Ascending aorta (tissue), 2 donors: ENCODE measurements around the gene TMEM204. TPM values are rescaled to one million over a fixed set of nuclear protein-coding genes. Genes with fewer than 3 reads are reported as not detected.

Experiments used
- DNase-seq, 2 donors: peaks; one replicate each; pipeline ENCODE4 v3.0.0-alpha.2; 2019; ENCODE audit warnings: low spot score in 2 of 2
- H3K27ac ChIP-seq, 2 donors: fragments of 200-600 bp; sonication (generic); one replicate each; pipeline ENCODE4 v1.5.1; 2016 to 2017; ENCODE audit warnings: mild to moderate bottlenecking in 1 of 2
- H3K27me3 ChIP-seq: fragments of 200-600 bp; sonication (generic); one replicate; pipeline ENCODE4 v1.5.1; 2017
- H3K36me3 ChIP-seq, 2 donors: fragments of 200-600 bp; sonication (generic); one replicate each; pipeline ENCODE4 v1.5.1; 2016
- H3K4me1 ChIP-seq, 2 donors: fragments of 200-600 bp; sonication (generic); one replicate each; pipeline ENCODE4 v1.5.1; 2016 to 2017; ENCODE audit warnings: mild to moderate bottlenecking in 1 of 2
- H3K4me3 ChIP-seq, 2 donors: fragments of 200-600 bp; sonication (generic); one replicate each; pipeline ENCODE4 v1.5.1; 2016 to 2017; ENCODE audit warnings: mild to moderate bottlenecking in 1 of 2
- H3K9me3 ChIP-seq, 2 donors: fragments of 200-600 bp; sonication (generic); one replicate each; pipeline ENCODE4 v1.5.1; 2016
- intact Hi-C: fragments of 100-400 bp; cut with DNase I; formaldehyde crosslinking; loops from one replicate; pipeline ENCODE4 v1.15.1; 2023
- total RNA-seq: library from RNA; depleted of rRNA; stranded (reverse); fragments of >200 nt; gene quantifications from one replicate; pipeline ENCODE4 v1.1.0, GENCODE V29; 2016
- TF ChIP-seq, protein P1 (sequence below), 3 experiments: fragments of 200-600 bp in 2 of 3; fragments of 450-650 bp in 1 of 3; sonication (generic) in 2 of 3; IDR thresholded peaks; one replicate each; pipeline ENCODE4 v1.5.1; 2016 to 2019; ENCODE audit warnings: antibody characterized with exemption in 3 of 3, mild to moderate bottlenecking in 1 of 3, moderate library complexity in 1 of 3

Gene TMEM204
- total RNA-seq, 1 donor from 2014 or later, result 145 TPM

DNA sequence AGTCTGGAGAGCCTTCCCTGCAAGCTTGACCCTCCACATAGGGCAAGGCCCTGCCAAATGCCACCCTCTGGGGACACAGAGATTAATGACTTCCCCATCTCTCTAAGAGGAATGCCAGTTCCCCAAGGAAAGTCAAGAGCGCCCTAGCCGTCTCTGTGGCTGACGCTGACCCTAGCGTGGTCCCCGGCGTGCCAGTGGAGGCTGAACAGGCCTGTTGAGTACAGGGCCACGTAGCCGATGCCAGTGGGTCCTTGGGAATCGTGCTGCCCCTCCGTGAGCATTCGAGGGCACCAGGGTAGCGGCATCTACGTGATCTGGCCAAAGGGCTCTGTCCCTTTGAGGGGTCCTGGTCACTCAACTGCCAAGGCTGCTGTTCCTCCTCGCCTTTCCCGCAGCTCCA, 17.2 kb downstream of the TMEM204 start:
- intact Hi-C loops, result no loop called here
- Histone ChIP-seq H3K27me3 (no peaks in the 10 kb centered on the region), H3K4me3 (no peak overlapping the region), H3K4me1 (peaks cover 16 to 54% of the 10 kb centered on the region in 2 donors), H3K9me3 (no peaks in the 10 kb centered on the region), H3K27ac (peak overlapping the region; percentile 25 to 92), H3K36me3 (peaks cover 22 to 37% of the 10 kb centered on the region in 2 donors)
- DNase-seq, result no peak
- TF ChIP-seq, protein P1, sequence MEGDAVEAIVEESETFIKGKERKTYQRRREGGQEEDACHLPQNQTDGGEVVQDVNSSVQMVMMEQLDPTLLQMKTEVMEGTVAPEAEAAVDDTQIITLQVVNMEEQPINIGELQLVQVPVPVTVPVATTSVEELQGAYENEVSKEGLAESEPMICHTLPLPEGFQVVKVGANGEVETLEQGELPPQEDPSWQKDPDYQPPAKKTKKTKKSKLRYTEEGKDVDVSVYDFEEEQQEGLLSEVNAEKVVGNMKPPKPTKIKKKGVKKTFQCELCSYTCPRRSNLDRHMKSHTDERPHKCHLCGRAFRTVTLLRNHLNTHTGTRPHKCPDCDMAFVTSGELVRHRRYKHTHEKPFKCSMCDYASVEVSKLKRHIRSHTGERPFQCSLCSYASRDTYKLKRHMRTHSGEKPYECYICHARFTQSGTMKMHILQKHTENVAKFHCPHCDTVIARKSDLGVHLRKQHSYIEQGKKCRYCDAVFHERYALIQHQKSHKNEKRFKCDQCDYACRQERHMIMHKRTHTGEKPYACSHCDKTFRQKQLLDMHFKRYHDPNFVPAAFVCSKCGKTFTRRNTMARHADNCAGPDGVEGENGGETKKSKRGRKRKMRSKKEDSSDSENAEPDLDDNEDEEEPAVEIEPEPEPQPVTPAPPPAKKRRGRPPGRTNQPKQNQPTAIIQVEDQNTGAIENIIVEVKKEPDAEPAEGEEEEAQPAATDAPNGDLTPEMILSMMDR (IDR thresholded peaks at IDR 0.05), result no peak

DNA sequence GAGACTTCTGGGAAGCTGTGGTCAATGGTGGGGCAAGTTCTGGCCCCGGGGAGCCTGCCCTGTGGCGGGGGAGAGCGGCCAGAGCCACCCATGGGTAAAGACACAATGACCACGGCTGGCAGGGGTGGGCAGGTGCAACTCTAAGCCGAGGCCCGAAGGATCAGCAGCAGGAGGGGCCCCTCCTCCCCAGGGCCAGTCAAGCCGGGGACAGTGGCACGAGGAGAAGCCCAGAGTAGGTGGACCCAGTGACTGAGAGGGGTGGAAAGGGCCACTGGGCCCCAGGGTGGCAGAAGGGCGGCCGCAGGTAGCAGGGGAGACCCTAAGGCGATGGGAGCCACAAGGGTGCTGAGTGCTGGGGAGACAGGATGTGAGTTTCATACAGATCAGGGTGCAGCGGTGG, 17.7 kb downstream of the TMEM204 start:
- Histone ChIP-seq H3K9me3 (no peaks in the 10 kb centered on the region), H3K27ac (peak overlapping the region; percentile 25 to 92), H3K4me3 (no peak overlapping the region), H3K27me3 (no peaks in the 10 kb centered on the region), H3K36me3 (peaks cover 27 to 42% of the 10 kb centered on the region in 2 donors), H3K4me1 (peaks cover 12 to 51% of the 10 kb centered on the region in 2 donors)
- DNase-seq, result no peak
- TF ChIP-seq, protein P1 (IDR thresholded peaks at IDR 0.05), result no peak
- intact Hi-C loops, result no loop called here

DNA sequence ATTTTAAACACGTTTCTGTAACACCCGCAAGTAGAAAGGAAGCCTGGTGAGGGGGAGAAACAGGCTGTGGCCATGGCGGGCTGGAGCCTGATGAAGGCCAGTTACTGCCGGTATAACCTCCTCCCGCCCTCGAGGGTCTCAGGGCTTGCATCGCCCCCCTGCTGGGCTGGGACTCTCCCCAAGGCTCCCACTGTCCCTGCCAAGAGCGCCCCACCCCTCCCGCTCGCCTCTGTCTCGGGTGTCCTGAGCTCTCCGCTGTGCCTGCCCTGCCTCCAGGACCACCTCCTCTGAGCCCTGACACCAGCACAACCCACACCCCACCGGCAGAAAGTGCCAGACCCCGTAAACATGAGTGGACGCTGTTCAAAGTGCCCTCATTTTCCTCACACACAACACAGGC, 18.7 kb downstream of the TMEM204 start:
- Histone ChIP-seq H3K4me1 (peaks cover 7 to 45% of the 10 kb centered on the region in 2 donors), H3K4me3 (no peak overlapping the region), H3K27me3 (no peaks in the 10 kb centered on the region), H3K9me3 (no peaks in the 10 kb centered on the region), H3K36me3 (peaks cover 36 to 49% of the 10 kb centered on the region in 2 donors), H3K27ac (peak overlapping the region in 1 of 2 donors; percentile 92)
- TF ChIP-seq, protein P1 (IDR thresholded peaks at IDR 0.05), result no peak
- intact Hi-C loops, result no loop called here
- no peak for DNase-seq

DNA sequence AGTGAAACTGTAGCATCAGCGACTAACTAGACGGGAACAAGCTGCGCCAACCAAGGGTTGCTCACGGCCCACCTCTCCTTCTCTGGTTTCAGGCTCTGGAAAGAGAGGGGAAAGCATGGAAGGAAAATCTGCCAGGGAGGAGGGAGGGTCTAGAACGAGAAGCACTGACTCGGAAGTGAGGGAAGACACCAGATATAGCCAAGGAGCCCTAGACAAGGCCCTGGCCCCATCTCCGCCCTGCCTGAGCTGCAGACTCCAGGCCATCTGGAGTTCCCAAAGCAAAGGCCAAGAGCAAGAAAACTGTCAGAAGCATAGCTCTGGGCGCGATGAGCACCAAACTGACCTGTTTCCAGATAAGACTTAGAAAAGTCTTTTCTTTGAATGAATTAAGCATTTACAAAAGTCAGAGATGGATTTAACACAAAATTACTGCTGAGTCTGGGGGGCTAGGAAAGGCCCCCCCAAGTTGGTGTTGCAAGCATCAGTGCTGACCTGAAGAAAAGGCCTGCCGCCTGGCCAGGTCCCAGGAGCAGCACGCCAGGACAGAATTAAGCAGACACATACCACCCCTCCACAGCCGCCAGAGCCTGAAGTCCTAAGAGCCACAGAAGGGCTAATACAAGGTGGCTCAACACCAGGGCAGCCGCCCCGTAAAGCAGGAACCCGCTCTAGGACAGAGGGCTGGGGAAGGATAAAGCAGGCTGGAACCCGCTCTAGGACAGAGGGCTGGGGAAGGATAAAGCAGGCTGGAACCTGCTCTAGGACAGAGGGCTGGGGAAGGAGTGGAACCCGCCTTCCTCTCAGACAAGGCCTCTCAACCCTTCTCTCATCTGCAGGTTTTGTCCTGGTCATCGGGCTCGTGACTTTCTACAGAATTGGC, 20.7 kb downstream of the TMEM204 start:
- peaks cover 39 to 64% of the 10 kb centered on the region in 2 donors for H3K36me3 ChIP-seq
- no peak overlapping the region for H3K4me3 ChIP-seq
- peaks cover 0 to 26% of the 10 kb centered on the region in 2 donors for H3K4me1 ChIP-seq
- no peak for DNase-seq
- no peaks in the 10 kb centered on the region for H3K27me3 ChIP-seq
- H3K27ac ChIP-seq, result peak overlapping the region in 1 of 2 donors; percentile 1
- TF ChIP-seq, protein P1 (IDR thresholded peaks at IDR 0.05), result no peak
- H3K9me3 ChIP-seq, result no peaks in the 10 kb centered on the region
- intact Hi-C loops, result no loop called here

DNA sequence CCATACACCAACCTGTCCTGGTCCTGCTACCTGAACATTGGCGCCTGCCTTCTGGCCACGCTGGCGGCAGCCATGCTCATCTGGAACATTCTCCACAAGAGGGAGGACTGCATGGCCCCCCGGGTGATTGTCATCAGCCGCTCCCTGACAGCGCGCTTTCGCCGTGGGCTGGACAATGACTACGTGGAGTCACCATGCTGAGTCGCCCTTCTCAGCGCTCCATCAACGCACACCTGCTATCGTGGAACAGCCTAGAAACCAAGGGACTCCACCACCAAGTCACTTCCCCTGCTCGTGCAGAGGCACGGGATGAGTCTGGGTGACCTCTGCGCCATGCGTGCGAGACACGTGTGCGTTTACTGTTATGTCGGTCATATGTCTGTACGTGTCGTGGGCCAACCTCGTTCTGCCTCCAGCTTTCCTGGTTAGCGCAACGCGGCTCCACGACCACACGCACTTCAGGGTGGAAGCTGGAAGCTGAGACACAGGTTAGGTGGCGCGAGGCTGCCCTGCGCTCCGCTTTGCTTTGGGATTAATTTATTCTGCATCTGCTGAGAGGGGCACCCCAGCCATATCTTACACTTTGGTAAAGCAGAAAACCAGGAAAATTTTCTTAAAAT, 21.5 kb downstream of the TMEM204 start:
- no peaks in the 10 kb centered on the region for H3K27me3 ChIP-seq
- peaks cover 38 to 71% of the 10 kb centered on the region in 2 donors for H3K36me3 ChIP-seq
- peak overlapping the region in 1 of 2 donors; percentile 1 for H3K27ac ChIP-seq
- H3K9me3 ChIP-seq, result no peaks in the 10 kb centered on the region
- TF ChIP-seq, protein P1 (IDR thresholded peaks at IDR 0.05), result no peak
- no peak overlapping the region for H3K4me3 ChIP-seq
- intact Hi-C loops, result no loop called here
- DNase-seq, result no peak
- peaks cover 0 to 18% of the 10 kb centered on the region in 2 donors for H3K4me1 ChIP-seq
